AG04449 (cell line): Measurements from ENCODE around the gene CEP41.

Experiments used
- CTCF ChIA-PET: fragments of 350-600 bp; formaldehyde crosslinking; extraction: SDS; loops from one replicate; lab custom pipeline; 2021; ENCODE audit warnings: antibody characterized with exemption; lab: Yijun Ruan, JAX
- POLR2A ChIA-PET: fragments of 400-600, 350-600 bp; formaldehyde crosslinking; extraction: SDS; loops from one replicate; lab custom pipeline; 2020; ENCODE audit warnings: antibody characterized with exemption, inconsistent platforms; lab: Yijun Ruan, JAX
- DNase-seq: peaks from one replicate; pipeline ENCODE4 v3.0.0-alpha.2; 2010; ENCODE audit warnings: low read depth, low spot score
- H3K4me3 ChIP-seq: 2 replicates; pipeline ENCODE4 v1.5.1; 2011; ENCODE audit warnings: low read depth, mild to moderate bottlenecking, control low read depth, low read length
- TF ChIP-seq, protein P1 (sequence below): IDR thresholded peaks from one replicate; pipeline ENCODE4 v1.5.1; 2011; ENCODE audit warnings: mild to moderate bottlenecking, moderate library complexity, low read length, control low read depth, inconsistent platforms; ENCODE audit not compliant: insufficient read depth; ENCODE audit errors: missing control alignments

The CEP41 gene

GRCh38 chr7:130426564-130426963, 14.3 kb downstream of the CEP41 start:
- DNase-seq, result no peak

GRCh38 chr7:130425796-130426195, 15.0 kb downstream of the CEP41 start:
- TF ChIP-seq, protein P1, sequence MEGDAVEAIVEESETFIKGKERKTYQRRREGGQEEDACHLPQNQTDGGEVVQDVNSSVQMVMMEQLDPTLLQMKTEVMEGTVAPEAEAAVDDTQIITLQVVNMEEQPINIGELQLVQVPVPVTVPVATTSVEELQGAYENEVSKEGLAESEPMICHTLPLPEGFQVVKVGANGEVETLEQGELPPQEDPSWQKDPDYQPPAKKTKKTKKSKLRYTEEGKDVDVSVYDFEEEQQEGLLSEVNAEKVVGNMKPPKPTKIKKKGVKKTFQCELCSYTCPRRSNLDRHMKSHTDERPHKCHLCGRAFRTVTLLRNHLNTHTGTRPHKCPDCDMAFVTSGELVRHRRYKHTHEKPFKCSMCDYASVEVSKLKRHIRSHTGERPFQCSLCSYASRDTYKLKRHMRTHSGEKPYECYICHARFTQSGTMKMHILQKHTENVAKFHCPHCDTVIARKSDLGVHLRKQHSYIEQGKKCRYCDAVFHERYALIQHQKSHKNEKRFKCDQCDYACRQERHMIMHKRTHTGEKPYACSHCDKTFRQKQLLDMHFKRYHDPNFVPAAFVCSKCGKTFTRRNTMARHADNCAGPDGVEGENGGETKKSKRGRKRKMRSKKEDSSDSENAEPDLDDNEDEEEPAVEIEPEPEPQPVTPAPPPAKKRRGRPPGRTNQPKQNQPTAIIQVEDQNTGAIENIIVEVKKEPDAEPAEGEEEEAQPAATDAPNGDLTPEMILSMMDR, result no peak
- POLR2A ChIA-PET, result no interaction called here
- no peak for DNase-seq
- CTCF ChIA-PET, result no interaction called here
- H3K4me3 ChIP-seq, result no peak overlapping the region

More at GRCh38 chr7:130426564-130426963, 14.3 kb downstream of the CEP41 start:
- CTCF ChIA-PET, result no interaction called here
- no peak overlapping the region for H3K4me3 ChIP-seq
- TF ChIP-seq, protein P1, result no peak
- POLR2A ChIA-PET, result no interaction called here

- H3K4me3 ChIP-seq, result no peak overlapping the region
- ChIA-PET CTCF (interaction anchor here (1.6 kb wide), 1 partner anchor 13 kb away, joined by 5 read pairs; no protein-coding TSS in a partner anchor), POLR2A (no interaction called here)
- TF ChIP-seq, protein P1, result no peak
- no peak for DNase-seq
Observed at GRCh38 chr7:130423501-130424037, 17.2 kb downstream of the CEP41 start.

- no peak overlapping the region for H3K4me3 ChIP-seq
- ChIA-PET POLR2A (no interaction called here), CTCF (interaction anchor here (1.0 to 1.8 kb wide), 2 partner anchors 9 to 17 kb away, joined by 3 to 4 read pairs; no protein-coding TSS in a partner anchor)
- no peak for DNase-seq
- TF ChIP-seq, protein P1, result no peak
Observed at GRCh38 chr7:130421684-130422083, 19.1 kb downstream of the CEP41 start.

DNA sequence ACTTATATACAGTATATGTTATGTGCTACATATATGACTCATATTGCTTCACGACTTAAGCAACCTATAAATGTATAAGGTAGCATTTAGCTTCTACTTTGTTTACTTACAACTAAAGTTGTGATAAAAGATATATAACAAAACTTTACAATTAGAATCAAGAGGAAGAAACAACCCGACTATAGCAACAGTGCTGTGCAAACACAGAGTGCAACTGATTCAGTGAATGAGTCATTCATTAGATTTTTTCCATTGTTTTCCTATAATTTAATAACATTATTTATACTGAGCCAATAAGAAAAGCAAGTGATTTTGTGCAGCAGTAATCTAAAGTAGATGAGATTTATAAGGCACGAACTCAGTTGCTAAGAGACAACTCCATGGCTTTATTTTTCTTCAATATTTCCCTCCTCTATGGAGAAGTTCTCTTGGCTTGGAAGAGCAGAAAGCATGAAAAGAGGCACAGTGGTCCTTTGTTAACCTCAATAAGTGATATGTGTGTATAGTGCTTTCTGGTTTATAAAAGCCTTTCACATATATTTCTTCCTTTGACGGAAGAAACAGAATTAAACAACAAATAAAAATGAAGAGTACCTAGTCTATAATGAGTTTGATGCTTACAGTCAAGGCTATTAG, 19.8 kb downstream of the CEP41 start:
- DNase-seq, result no peak
- CTCF ChIA-PET, result interaction anchor here (1.4 to 1.8 kb wide), 2 partner anchors 10 to 143 kb away, joined by 3 to 4 read pairs; no protein-coding TSS in a partner anchor
- POLR2A ChIA-PET, result no interaction called here
- TF ChIP-seq, protein P1, result no peak
- H3K4me3 ChIP-seq, result no peak overlapping the region

DNA sequence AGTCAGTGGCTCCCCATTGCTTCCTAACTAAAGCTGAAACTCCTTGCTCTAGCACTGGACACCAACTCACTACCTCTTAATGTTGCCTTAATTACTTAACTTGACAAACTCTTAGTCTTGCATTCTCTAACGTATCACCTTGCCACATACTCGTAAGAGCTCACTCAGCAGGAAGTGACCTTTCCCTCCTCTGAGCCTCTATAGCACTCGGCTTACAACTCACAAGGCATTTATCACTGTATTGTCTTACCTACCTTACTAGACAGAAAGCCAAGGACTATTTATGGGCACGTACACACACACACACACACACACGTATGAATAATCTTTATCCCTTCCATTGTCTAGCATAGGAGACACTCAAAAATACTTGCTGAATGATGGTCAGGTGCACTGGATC, 21.2 kb downstream of the CEP41 start:
- no peak overlapping the region for H3K4me3 ChIP-seq
- CTCF ChIA-PET, result interaction anchor here (1.4 kb wide), 1 partner anchor 142 kb away, joined by 3 read pairs; no protein-coding TSS in a partner anchor
- POLR2A ChIA-PET, result no interaction called here
- TF ChIP-seq, protein P1, result no peak
- DNase-seq, result no peak
